DND-41 (cell line): ENCODE measurements around the gene CACNA2D3.
"Not testable (repeated sequence)": the region's sequence is repeated elsewhere in the genome, so short reads cannot be mapped to it uniquely, and the experiment has no call there.

Experiments
- ATAC-seq: fragments of 200-7000 bp; cut with Tn5 transposase; 3 replicates; pipeline ENCODE4 v1.9.1; 2021; ENCODE audit warnings: low read depth; ENCODE audit not compliant: insufficient read depth
- DNase-seq: peaks from one replicate; pipeline ENCODE4 v3.0.0-alpha.2; 2020
- H2AFZ ChIP-seq: 2 replicates; pipeline ENCODE4 v1.6.0; 2012; ENCODE audit warnings: low read depth, low read length
- H3K27ac ChIP-seq: 2 replicates; pipeline ENCODE4 v1.5.1; 2012; ENCODE audit warnings: low read length, inconsistent platforms
- H3K27me3 ChIP-seq: fragments of 200-600 bp; sonication (generic); 2 replicates; pipeline ENCODE4 v1.6.0; 2012; ENCODE audit warnings: low read length, mild to moderate bottlenecking, inconsistent platforms; ENCODE audit not compliant: insufficient read depth, poor library complexity
- H3K36me3 ChIP-seq: 2 replicates; pipeline ENCODE4 v1.5.1; 2012; ENCODE audit warnings: low read length, inconsistent platforms; ENCODE audit not compliant: insufficient read depth
- H3K4me1 ChIP-seq: 2 replicates; pipeline ENCODE4 v1.5.1; 2012; ENCODE audit warnings: mild to moderate bottlenecking, low read length; ENCODE audit not compliant: insufficient read depth
- H3K4me2 ChIP-seq: 2 replicates; pipeline ENCODE4 v1.6.0; 2012; ENCODE audit warnings: mild to moderate bottlenecking, moderate library complexity, low read length, inconsistent platforms; ENCODE audit not compliant: insufficient read depth
- H3K4me3 ChIP-seq, 2 experiments: fragments of 200-600 bp in 1 of 2; shearing (Covaris generic) in 1 of 2; 2 replicates each; pipeline ENCODE4 v1.5.1; 2012 to 2016; ENCODE audit warnings: inconsistent platforms in 2 of 2, low read length in 2 of 2, mild to moderate bottlenecking in 2 of 2, low read depth in 1 of 2, moderate library complexity in 1 of 2
- H3K79me2 ChIP-seq: 2 replicates; pipeline ENCODE4 v1.6.0; 2012; ENCODE audit warnings: low read length, inconsistent platforms; ENCODE audit not compliant: insufficient read depth
- H3K9ac ChIP-seq: 2 replicates; pipeline ENCODE4 v1.6.0; 2012; ENCODE audit warnings: low read depth, mild to moderate bottlenecking, inconsistent platforms, low read length, moderate library complexity
- H3K9me3 ChIP-seq: 2 replicates; pipeline ENCODE4 v1.5.1; 2012; ENCODE audit warnings: low read length, moderate library complexity, mild to moderate bottlenecking, inconsistent platforms; ENCODE audit not compliant: insufficient read depth, severe bottlenecking
- H4K20me1 ChIP-seq: 2 replicates; pipeline ENCODE4 v1.6.0; 2012; ENCODE audit warnings: low read length; ENCODE audit not compliant: insufficient read depth
- EZH2 ChIP-seq: IDR thresholded peaks from 3 replicates; pipeline ENCODE4 v1.6.1; 2012; ENCODE audit warnings: borderline replicate concordance, low read depth, mild to moderate bottlenecking, moderate library complexity, low read length, inconsistent platforms; ENCODE audit not compliant: severe bottlenecking
- TF ChIP-seq, protein P1 (sequence below): IDR thresholded peaks from 2 replicates; pipeline ENCODE4 v1.5.1; 2012; ENCODE audit warnings: borderline replicate concordance, low read length, moderate library complexity, mild to moderate bottlenecking; ENCODE audit not compliant: poor library complexity, severe bottlenecking; ENCODE audit errors: extremely low read depth

The CACNA2D3 gene

GRCh38 chr3:54094926-54095325 is 27.4 kb upstream of the CACNA2D3 start:
- H4K20me1 ChIP-seq: no peaks in the 10 kb centered on the region
- DNase-seq: no peak
- H3K9me3 ChIP-seq: no peaks in the 10 kb centered on the region
- no peak for TF ChIP-seq EZH2
- TF ChIP-seq, protein P1, sequence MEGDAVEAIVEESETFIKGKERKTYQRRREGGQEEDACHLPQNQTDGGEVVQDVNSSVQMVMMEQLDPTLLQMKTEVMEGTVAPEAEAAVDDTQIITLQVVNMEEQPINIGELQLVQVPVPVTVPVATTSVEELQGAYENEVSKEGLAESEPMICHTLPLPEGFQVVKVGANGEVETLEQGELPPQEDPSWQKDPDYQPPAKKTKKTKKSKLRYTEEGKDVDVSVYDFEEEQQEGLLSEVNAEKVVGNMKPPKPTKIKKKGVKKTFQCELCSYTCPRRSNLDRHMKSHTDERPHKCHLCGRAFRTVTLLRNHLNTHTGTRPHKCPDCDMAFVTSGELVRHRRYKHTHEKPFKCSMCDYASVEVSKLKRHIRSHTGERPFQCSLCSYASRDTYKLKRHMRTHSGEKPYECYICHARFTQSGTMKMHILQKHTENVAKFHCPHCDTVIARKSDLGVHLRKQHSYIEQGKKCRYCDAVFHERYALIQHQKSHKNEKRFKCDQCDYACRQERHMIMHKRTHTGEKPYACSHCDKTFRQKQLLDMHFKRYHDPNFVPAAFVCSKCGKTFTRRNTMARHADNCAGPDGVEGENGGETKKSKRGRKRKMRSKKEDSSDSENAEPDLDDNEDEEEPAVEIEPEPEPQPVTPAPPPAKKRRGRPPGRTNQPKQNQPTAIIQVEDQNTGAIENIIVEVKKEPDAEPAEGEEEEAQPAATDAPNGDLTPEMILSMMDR: no peak
- H3K79me2 ChIP-seq: no peaks in the 10 kb centered on the region
- no peak overlapping the region for H3K9ac ChIP-seq
- H2AFZ ChIP-seq: no peak overlapping the region
- no peak overlapping the region for H3K27ac ChIP-seq
- H3K27me3 ChIP-seq: no peaks in the 10 kb centered on the region
- no peaks in the 10 kb centered on the region for H3K4me1 ChIP-seq
- no peak overlapping the region for H3K4me2 ChIP-seq
- H3K4me3 ChIP-seq: no peak overlapping the region
- ATAC-seq: no peak
- H3K36me3 ChIP-seq: no peaks in the 10 kb centered on the region

DNA sequence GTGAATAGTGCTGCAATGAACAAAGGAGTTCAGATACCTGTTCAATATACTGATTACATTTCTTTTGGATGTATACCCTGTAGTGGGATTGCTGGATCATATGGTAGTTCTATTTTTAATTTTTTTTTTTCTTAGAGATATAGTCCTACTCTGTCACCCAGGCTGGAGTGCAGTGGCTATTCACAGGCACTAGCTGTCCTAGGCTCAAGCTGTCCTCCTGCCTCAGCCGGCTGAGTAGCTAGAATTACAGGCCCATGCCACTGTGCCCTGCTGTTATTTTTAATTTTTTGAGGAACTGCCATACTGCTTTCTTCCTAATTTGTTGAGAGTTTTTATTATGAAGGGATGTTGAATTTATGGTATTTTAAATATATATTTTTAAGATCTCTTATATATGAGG is 23.0 kb upstream of the CACNA2D3 start:
- no peaks in the 10 kb centered on the region for H3K27me3 ChIP-seq
- H3K9me3 ChIP-seq: no peaks in the 10 kb centered on the region
- no peaks in the 10 kb centered on the region for H3K4me1 ChIP-seq
- no peak overlapping the region for H3K27ac ChIP-seq
- H4K20me1 ChIP-seq: no peaks in the 10 kb centered on the region
- H3K4me3 ChIP-seq: no peak overlapping the region
- TF ChIP-seq, protein P1: no peak
- no peak for TF ChIP-seq EZH2
- DNase-seq (no peak), ATAC-seq (no peak)
- H2AFZ ChIP-seq: no peak overlapping the region
- H3K9ac ChIP-seq: no peak overlapping the region
- H3K4me2 ChIP-seq: no peak overlapping the region
- no peaks in the 10 kb centered on the region for H3K79me2 ChIP-seq
- H3K36me3 ChIP-seq: no peaks in the 10 kb centered on the region

DNA sequence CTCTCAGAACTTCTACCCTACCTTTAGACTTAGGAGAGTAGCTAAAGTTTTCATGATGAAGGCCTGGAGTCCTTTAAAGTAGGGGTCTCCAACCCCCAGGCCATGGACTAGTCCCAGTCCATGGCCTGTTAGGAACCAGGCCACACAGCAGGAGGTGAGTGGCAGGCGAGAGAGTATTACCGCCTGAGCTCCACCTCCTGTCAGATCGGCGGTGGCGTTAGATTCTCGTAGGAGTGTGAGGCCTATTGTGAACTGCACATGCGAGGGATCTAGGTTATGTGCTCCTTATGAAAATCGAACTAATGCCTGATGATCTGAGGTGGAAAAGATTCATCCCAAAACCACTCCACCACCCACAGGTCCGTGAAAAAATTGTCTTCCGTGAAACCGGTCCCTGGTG is 18.3 kb upstream of the CACNA2D3 start:
- H4K20me1 ChIP-seq: no peaks in the 10 kb centered on the region
- H3K4me1 ChIP-seq: no peaks in the 10 kb centered on the region
- no peak overlapping the region for H3K9ac ChIP-seq
- no peaks in the 10 kb centered on the region for H3K79me2 ChIP-seq
- H3K4me3 ChIP-seq: no peak overlapping the region
- H3K27me3 ChIP-seq: peaks cover 5% of the 10 kb centered on the region
- no peak overlapping the region for H3K4me2 ChIP-seq
- DNase-seq (no peak), ATAC-seq (no peak)
- no peak overlapping the region for H2AFZ ChIP-seq
- no peak for TF ChIP-seq EZH2
- TF ChIP-seq, protein P1: no peak
- H3K9me3 ChIP-seq: no peaks in the 10 kb centered on the region
- no peaks in the 10 kb centered on the region for H3K36me3 ChIP-seq
- H3K27ac ChIP-seq: no peak overlapping the region

DNA sequence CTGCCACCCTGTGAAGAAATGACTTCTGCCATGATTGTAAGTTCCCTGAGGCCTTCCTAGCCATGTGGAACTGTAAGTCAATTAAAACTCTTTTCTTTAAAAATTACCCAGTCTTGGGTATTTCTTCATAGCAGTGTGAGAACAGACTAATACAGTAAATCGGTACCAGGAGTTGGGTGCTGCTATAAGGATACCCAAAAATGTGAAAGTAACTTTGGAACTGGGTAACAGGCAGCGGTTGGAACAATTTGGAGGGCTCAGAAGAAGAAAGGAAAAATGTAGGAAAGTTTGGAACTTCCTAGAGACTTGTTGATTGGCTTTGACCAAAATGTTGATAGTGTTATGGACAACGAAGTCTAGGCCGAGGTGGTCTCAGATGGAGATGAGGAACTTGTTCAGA is 6.2 kb upstream of the CACNA2D3 start:
- H3K9ac ChIP-seq, H3K27me3 ChIP-seq, H3K27ac ChIP-seq, DNase-seq, ATAC-seq, H3K9me3 ChIP-seq, H2AFZ ChIP-seq, H3K4me1 ChIP-seq, H4K20me1 ChIP-seq, H3K36me3 ChIP-seq, H3K79me2 ChIP-seq, H3K4me3 ChIP-seq, H3K4me2 ChIP-seq: not testable (repeated sequence)
